D721Med (cell line): ENCODE results near the gene USHBP1.

Experiments used
- DNase-seq: peaks from one replicate; pipeline ENCODE4 v3.0.0; 2011; ENCODE audit warnings: low spot score; ENCODE audit not compliant: insufficient read length
- FAIRE-seq: peaks from 2 replicates; lab custom pipeline; 2011; peaks lifted over from hg19 to GRCh38; lab: Jason Lieb, UNC
- CTCF ChIP-seq: IDR thresholded peaks from 2 replicates; pipeline ENCODE4 v1.5.1; 2012; ENCODE audit warnings: mild to moderate bottlenecking, control low read depth; ENCODE audit not compliant: insufficient read depth; ENCODE audit errors: missing control alignments

Gene USHBP1

GRCh38 chr19:17242431-17243208 lies 21.9 kb downstream of the USHBP1 start:
- FAIRE-seq (no peak), DNase-seq (no peak)
- no peak for TF ChIP-seq CTCF

- FAIRE-seq (no peak), DNase-seq (no peak)
These were observed 23.6 kb downstream of the USHBP1 start for GRCh38 chr19:17240826-17241399.

GRCh38 chr19:17240062-17240752 lies 24.3 kb downstream of the USHBP1 start:
- FAIRE-seq = no peak
- TF ChIP-seq CTCF = no peak
- DNase-seq = peak; percentile 83

More at GRCh38 chr19:17240826-17241399, 23.6 kb downstream of the USHBP1 start:
- no peak for TF ChIP-seq CTCF

- TF ChIP-seq CTCF = no peak
- FAIRE-seq = no peak
These were observed 26.5 kb downstream of the USHBP1 start for GRCh38 chr19:17237747-17238706.

GRCh38 chr19:17236811-17237543 lies 27.6 kb downstream of the USHBP1 start:
- FAIRE-seq = no peak
- no peak for TF ChIP-seq CTCF
- DNase-seq = no peak

More at GRCh38 chr19:17237747-17238706, 26.5 kb downstream of the USHBP1 start:
- DNase-seq = no peak
